ENCODE data around the gene MCM10.

DNA sequence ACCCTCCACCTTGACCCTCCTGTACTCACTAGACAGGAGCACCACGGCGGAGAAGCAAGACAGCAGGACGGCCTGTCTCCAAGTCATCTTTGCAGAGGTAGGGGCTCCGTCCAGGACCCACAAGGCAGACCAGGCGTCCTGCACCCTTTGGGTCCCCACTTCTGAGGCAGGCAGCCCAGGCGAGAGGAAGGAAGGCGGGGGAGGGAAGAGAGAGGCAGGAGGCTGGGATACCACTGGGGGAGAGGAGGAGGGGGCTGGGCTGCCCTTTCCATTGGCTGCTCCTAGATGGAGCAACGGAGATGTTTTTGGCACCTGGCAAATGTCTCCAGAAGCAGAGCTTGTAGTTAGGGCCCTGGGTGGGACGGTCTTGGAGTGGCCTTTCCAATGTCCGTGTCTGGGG, 72.8 kb downstream of the MCM10 start, which contains the start of gene UCMA:
- TF ChIP-seq, protein P1, sequence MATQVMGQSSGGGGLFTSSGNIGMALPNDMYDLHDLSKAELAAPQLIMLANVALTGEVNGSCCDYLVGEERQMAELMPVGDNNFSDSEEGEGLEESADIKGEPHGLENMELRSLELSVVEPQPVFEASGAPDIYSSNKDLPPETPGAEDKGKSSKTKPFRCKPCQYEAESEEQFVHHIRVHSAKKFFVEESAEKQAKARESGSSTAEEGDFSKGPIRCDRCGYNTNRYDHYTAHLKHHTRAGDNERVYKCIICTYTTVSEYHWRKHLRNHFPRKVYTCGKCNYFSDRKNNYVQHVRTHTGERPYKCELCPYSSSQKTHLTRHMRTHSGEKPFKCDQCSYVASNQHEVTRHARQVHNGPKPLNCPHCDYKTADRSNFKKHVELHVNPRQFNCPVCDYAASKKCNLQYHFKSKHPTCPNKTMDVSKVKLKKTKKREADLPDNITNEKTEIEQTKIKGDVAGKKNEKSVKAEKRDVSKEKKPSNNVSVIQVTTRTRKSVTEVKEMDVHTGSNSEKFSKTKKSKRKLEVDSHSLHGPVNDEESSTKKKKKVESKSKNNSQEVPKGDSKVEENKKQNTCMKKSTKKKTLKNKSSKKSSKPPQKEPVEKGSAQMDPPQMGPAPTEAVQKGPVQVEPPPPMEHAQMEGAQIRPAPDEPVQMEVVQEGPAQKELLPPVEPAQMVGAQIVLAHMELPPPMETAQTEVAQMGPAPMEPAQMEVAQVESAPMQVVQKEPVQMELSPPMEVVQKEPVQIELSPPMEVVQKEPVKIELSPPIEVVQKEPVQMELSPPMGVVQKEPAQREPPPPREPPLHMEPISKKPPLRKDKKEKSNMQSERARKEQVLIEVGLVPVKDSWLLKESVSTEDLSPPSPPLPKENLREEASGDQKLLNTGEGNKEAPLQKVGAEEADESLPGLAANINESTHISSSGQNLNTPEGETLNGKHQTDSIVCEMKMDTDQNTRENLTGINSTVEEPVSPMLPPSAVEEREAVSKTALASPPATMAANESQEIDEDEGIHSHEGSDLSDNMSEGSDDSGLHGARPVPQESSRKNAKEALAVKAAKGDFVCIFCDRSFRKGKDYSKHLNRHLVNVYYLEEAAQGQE (IDR thresholded peaks at IDR 0.05; ENCODE audit: insufficient read depth in 1 of 2, low read depth in 2 of 2, low read length in 1 of 2), result no peak
- TF ChIP-seq, protein P2, sequence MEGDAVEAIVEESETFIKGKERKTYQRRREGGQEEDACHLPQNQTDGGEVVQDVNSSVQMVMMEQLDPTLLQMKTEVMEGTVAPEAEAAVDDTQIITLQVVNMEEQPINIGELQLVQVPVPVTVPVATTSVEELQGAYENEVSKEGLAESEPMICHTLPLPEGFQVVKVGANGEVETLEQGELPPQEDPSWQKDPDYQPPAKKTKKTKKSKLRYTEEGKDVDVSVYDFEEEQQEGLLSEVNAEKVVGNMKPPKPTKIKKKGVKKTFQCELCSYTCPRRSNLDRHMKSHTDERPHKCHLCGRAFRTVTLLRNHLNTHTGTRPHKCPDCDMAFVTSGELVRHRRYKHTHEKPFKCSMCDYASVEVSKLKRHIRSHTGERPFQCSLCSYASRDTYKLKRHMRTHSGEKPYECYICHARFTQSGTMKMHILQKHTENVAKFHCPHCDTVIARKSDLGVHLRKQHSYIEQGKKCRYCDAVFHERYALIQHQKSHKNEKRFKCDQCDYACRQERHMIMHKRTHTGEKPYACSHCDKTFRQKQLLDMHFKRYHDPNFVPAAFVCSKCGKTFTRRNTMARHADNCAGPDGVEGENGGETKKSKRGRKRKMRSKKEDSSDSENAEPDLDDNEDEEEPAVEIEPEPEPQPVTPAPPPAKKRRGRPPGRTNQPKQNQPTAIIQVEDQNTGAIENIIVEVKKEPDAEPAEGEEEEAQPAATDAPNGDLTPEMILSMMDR (IDR thresholded peaks at IDR 0.05), result no peak
- TF ChIP-seq SIN3A (IDR thresholded peaks at IDR 0.05; ENCODE audit: borderline replicate concordance, insufficient read depth, low read depth, low read length) (no peak), POLR2AphosphoS5 (IDR thresholded peaks at IDR 0.05; ENCODE audit: low read depth, low read length) (no peak)

Data from Panc1 (cell line).